ENCODE results near the gene LRRC7. TPM values are rescaled to one million over a fixed set of nuclear protein-coding genes. Genes with fewer than 3 reads are reported as not detected.

LRRC7 gene
- total and polyA plus RNA-seq, 2 experiments from 2014 or later: 1.2 TPM; not detected in 1

GRCh38 chr1:69987881-69988280 is 420.2 kb downstream of the LRRC7 start (continued):
- TF ChIP-seq ZNF462 (CRISPR knock-in tag; IDR thresholded peaks at IDR 0.05) (no peak), NANOG (IDR thresholded peaks at IDR 0.05; ENCODE audit: borderline replicate concordance) (no peak)

GRCh38 chr1:69991644-69992043 is 423.9 kb downstream of the LRRC7 start:
- Histone ChIP-seq H2AFZ (no peak overlapping the region), H3K27me3 (ENCODE audit: insufficient read depth) (no peaks in the 10 kb centered on the region), H3K27ac (ENCODE audit: low read depth) (no peak overlapping the region), H3K4me1 (ENCODE audit: insufficient read depth) (peaks cover 6% of the 10 kb centered on the region; the same call in 1 of the 2 replicates), H4K20me1 (replicated peaks; ENCODE audit: insufficient read depth) (no peaks in the 10 kb centered on the region), H3F3A (replicated peaks; ENCODE audit: low read depth) (no peaks in the 10 kb centered on the region), H3K9me2 (ENCODE audit: insufficient read depth) (no peaks in the 10 kb centered on the region), H3K36me3 (ENCODE audit: insufficient read depth) (no peaks in the 10 kb centered on the region), H3K4me3 (no peak overlapping the region), H3K79me2 (replicated peaks; ENCODE audit: insufficient read depth) (no peaks in the 10 kb centered on the region), H3K4me2 (no peak overlapping the region)
- ATAC-seq (no peak), DNase-seq (ENCODE audit: low spot score) (no peak)
- no peaks in the 10 kb centered on the region for H3K9me3 Mint-ChIP-seq
- H3K27me3 Mint-ChIP-seq (ENCODE audit: insufficient read depth, low read depth, poor library complexity): no peaks in the 10 kb centered on the region
- no peak overlapping the region for H3K4me3 Mint-ChIP-seq
- H3K27ac Mint-ChIP-seq: peak overlapping the region; percentile 67; the same call in 1 of the 2 replicates
- H3K36me3 Mint-ChIP-seq (ENCODE audit: low read depth): no peaks in the 10 kb centered on the region
- H3K4me1 Mint-ChIP-seq: peaks cover 6% of the 10 kb centered on the region; the same call in 2 of the 3 replicates
- TF ChIP-seq CTCF (conservative IDR thresholded peaks at IDR 0.05; ENCODE audit: low read depth in 2 of 2) (no peak), CREB1 (CRISPR knock-in tag; IDR thresholded peaks at IDR 0.05; ENCODE audit: low read depth) (no peak), EZH2phosphoT487 (IDR thresholded peaks at IDR 0.05; ENCODE audit: unreplicated experiment) (no peak), REST (IDR thresholded peaks at IDR 0.05; ENCODE audit: unreplicated experiment) (no peak), STAT1 (IDR thresholded peaks at IDR 0.05; ENCODE audit: unreplicated experiment) (no peak), ZNF331 (CRISPR knock-in tag; IDR thresholded peaks at IDR 0.05; ENCODE audit: low read depth) (no peak), JUNB (IDR thresholded peaks at IDR 0.05; ENCODE audit: unreplicated experiment) (no peak), NANOG (IDR thresholded peaks at IDR 0.05; ENCODE audit: borderline replicate concordance) (no peak)
